KG1 (cell line): ENCODE results near the gene PACS2.
"Not testable (repeated sequence)": the region's sequence is repeated elsewhere in the genome, so short reads cannot be mapped to it uniquely, and the experiment has no call there.

Experiments used
- DNase-seq: peaks from one replicate; lab custom pipeline; 2025; lab: John Stamatoyannopoulos, UW

PACS2 gene

DNA sequence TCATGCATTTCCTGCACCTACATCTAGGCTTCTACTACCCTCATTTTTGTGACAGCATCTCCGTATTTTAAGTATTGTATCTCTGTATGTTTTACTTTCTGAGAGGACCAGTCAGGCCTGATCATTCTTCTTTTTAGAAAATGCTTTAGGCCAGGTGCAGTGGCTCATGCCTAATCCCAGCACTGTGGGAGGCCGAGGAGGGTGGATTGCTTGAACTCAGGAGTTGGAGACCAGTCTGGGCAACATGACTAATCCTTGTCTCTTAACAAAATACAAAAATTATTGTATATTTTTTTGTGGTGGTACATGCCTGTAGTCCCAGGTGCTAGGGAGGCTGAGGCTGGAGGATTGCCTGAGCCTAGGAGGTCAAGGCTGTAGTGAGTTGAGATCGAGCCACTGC, 36.9 kb downstream of the PACS2 start:
- DNase-seq, result no peak

DNA sequence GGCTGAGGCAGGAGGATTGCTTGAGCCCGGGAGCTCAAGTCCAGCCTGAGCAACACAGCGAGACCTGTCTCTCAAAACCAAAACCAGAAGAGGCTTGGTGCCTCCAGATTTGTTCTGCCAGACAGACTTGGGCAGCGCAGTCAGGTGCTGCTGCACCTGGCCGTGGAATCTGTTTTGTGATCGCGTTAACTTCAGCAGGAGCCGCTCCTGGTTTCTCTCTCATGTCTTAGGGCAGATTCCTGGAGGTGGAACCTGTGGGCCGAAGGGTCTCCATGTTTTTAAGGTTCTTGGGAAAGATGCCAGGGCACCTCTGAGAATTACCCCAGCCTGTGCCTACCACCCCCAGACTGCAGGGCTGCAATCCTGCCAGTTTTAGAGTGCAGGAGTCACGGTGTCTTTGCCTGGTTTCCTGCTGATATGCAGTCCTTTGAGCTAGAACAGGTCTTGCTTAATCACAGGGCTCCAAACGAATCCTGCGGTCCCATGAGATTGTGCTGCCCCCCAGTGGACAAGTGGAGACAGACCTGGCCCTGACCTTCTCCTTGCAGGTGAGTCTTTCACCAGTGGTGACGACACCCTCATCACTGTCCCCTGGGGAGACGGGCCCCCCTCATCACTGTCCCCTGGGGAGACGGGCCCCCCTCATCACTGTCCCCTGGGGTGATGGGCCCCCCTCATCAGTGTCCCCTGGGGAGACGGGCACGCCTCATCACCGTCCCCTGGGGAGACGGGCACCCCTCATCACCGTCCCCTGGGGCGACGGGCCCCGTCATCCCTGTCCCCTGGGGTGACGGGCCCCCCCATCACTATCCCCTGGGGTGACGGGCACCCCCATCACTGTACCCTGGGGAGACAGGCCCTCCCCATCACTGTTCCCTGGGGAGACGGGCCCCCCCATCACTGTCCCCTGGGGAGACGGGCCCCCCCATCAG, 37.6 kb downstream of the PACS2 start:
- peak; percentile 56 for DNase-seq

DNA sequence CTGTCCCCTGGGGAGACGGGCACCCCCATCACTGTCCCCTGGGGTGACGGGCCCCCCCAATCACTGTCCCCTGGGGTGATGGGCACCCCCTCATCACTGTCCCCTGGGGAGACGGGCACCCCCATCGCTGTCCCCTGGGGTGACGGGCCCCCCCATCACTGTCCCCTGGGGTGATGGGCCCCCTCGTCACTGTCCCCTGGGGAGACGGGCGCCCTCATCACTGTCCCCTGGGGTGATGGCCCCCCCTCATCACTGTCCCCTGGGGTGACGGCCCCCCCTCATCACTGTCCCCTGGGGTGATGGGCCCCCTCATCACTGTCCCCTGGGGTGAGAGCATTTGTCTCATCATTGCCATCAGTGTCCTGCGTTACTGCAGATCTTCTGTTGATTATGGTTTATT, 38.6 kb downstream of the PACS2 start:
- DNase-seq, result no peak

DNA sequence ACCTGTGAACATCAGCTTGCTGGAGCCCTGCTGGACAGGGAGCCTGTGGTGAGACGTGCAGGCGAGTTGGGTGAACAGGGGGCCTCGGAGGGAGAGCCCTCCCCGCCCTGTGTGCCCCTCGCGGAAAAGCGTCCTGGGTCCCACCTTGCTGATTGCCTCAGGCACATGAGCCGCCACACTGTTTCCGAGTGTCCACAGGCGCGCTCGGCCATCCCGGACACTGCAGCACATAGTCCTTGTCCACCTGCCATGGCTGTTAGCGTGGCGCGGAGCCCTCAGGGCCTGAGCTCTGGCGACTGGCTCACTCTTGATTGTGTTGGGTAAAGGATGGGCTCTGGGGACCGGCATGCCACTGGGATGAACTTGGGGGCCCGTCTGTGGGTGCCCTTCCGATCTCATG, 40.0 kb downstream of the PACS2 start:
- DNase-seq, result no peak

DNA sequence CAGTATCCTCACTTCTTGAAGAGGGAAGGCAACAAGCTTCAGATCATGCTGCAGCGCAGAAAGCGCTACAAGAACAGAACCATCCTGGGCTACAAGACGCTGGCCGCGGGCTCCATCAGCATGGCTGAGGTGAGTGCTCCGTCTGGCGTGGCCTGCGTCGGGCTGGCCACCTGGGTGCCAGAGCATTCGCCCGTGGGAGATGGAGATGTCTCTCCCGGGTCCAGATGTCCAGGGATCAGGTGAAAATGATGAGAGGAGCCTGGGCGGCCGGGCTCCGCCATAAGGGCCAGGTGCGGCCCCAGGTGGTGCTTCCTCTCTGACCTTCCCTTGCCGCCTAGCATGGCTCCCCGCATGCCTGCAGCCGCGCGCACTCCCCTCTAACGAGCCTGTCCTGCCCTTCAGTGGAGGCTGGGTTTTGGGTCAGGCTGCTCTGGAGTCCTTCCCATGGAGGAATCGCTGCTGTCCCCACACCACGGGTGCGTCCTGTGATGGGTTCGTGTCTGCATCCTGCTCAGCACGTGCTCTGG, 40.6 kb downstream of the PACS2 start:
- DNase-seq, result no peak

DNA sequence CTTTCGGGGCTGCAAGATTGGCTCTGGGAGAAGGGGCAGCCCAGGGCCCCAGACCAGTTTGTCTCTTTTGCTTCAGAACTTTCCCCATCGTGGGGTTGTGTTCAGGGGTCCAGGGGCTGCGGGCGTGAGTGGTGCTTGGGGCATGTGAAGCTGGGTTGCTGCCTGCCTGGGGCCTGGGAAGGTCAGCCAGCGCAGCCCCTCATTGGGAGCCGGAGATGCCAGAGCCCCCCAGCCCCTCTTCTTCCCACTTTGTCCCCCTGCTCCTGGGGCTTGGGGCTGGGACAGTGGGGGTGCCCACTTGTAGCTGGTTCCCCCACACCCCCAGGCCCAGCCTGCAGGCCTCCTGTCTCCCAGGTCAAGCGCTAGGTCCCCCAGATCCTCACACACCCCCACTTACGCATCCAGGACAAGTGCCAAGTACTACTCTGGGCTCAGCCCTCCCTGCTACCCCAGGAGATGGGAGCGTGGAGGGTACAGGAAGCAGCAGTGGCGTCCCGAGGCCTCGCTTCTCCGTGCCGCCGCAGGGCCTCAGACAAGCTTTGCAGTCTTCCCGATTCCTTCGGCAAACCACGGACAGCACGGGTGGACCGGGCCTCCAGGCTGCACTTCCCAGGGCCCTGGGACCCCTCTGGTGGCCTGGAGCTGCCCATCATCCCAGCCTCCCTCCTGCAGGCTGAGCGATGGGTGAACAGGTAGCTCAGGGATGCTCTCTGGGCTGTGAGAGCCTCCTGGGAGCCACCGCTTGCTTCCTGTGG, 41.5 kb downstream of the PACS2 start:
- DNase-seq, result no peak

DNA sequence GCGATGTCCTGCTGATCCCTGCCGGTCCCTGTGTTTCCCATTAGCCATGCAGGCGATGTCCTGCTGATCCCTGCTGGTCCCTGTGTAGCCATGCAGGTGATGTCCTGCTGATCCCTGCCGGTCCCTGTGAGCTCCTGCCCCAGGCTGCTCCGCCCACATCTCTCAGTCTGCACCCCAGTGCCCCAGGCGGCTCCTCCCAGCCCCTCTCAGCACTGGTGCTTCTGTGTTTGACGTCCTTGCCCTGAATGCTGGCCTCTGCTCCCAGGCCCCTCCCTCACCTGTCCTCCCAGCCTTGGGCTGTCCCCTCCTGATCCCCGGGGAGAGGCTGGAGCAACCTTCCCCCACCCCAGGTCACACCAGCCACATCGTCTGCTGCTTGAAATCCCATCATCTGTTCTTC, 42.4 kb downstream of the PACS2 start:
- DNase-seq, result no peak

DNA sequence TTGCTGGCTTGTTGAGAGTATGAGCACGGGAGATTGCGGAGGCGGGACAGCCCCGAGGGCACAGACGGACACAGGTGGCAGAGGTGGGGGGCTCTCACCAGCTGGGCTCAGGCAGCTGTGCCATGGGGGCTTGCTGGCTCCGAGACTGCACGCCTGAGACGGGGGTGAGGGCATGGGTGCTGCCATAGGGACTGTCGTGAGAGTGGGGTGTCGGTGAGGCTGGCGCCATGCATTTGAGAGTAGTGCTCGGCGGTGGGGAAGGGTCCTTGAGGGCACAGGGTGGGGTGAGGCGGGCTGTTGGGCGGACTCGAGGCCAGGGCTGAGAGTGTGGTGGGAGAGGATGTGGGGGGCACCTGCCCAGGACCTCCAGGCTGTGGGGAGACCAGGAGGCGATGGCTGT, 43.1 kb downstream of the PACS2 start:
- DNase-seq, result no peak

DNA sequence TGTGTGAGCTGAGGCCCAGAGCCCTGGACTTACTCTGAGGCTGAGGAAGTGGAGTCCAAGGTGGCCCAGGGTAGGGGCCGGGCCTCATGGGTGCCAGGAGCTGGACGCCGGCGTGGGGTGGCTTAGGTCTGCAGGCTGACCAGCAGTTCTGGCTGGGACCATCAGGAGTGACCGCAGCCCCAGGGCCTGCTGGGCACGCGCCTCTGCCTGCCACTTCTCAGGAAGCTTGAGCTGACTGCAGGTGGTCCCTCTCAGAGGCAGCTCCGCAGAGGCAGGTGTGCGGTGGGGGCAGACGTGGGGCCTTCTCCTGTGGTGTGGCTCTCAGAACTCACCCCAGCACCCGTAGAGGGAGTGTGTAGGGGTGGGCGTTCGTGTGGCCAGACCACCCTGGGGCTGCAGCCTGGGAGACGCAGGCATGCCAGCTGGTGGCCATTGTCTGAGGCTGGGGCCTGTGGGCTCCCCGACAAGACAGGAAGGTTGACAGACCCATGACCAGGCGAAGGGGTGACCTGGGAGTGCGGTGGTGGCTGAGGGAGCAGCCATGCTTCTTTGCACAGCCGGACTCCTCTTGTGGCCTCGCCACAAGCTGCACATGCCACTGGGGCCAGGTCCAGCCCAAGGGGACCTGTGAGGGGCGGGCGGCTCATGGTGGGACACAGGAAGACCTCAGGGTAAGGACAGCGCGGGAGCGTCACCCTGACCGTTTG, 43.7 kb downstream of the PACS2 start:
- DNase-seq, result no peak

DNA sequence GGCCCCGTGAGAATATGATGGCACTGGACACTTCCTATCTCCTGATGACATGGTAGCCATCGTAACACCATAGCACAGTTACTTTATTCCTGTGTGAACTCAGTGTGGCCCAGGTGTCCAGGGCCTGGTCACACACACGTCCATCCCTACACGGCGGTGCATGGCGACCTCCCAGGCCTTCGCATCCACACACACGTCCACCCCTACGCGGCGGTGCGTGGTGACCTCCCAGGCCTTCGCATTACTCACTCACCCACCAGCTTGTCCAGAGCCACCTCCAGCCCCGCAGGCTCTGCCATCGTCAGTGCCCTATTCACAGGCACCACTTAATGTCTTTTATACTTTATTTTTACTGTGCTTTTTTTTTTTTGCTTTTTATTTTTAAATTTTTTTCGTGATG, 44.4 kb downstream of the PACS2 start:
- no peak for DNase-seq

DNA sequence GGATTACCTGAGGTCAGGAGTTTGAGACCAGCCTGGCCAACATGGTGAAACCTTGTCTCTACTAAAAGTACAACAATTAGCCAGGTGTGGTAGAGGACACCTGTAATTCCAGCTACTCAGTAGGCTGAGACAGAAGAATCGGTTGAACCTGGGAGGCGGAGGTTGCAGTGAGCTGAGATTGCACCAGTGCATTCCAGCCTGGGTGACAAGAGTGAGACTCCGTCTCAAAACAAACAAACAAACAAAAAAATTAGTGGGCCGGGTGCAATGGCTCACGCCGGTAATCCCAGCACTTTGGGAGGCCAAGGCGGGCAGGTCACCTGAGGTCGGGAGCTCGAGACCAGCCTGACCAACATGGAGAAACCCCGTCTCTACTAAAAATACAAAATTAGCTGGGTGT, 46.9 kb downstream of the PACS2 start:
- not testable (repeated sequence) for DNase-seq

DNA sequence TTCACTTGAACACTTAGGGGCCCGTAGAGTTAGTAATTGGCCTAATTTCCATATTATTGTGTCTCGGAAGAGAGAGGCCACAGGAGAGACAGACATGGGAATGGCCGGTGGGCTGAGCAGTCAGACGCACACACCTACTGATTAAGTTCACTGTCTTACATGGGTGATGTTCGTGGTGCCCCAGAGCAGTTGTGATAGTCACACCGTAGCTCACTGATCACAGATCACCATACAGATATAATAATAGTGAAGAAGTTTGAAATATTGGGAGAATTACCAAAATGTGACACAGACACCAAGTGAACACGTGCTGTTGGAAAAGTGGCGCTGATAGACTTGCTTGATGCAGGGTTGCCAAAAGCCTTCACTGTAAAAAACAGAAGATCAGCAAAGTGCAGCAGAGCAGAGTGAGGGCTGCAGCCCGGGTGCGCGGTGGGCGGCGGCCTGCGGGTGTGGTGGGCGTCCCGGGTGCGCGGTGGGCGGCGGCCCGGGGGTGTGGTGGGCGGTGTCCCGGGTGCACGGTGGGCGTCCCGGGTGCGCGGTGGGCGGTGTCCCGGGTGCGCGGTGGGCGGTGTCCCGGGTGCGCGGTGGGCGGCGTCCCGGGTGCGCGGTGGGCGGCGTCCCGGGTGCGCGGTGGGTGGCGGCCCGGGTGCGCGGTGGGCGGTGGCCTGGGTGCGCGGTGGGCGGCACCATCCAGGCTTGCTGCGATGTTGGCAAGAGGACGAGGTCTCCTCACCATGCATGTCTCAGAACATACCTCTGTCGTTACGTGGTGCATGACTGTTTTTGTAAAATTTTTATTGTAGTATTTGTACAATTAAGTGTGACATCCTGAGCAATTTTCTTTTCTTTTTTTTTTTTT, 49.5 kb downstream of the PACS2 start:
- DNase-seq, result no peak

DNA sequence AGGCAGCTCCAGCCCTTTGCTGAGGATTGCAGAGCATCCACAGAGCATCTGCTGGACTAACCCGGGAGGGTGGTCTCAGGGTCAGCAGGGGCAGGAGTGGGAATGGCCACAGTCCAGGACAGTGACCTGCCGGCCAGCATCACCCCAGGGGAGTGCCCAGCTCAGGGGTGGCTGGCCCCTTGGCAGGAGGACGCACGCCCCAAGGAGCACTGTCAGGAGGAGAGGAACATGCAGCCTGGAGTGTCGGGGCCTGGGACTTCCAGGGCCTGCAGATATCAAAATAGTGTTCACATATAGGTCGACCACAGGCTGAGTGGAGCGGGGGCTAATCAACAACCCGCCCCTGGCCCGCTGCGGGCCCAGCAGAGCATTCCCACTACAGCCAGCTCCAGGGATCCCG, 50.6 kb downstream of the PACS2 start:
- DNase-seq, result no peak

DNA sequence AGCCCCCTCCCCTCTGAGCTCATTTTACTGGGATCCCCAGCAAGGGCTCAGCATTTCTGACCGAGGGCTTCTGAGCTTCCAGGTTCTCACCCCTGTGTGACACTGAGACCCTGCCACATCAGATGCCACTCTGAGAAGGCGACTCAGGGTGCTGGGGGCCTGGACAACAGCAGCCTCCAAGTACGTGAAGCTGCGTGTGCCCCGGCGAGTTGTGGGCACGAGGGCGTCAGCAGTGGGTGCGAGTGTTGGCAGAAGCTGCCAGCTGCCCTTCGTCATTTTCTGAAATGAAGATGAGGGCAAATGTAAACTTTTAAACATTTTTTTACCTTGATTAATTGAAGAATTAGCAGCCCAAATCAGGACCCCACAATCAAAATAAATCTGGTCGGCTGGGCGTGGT, 51.1 kb downstream of the PACS2 start:
- no peak for DNase-seq

DNA sequence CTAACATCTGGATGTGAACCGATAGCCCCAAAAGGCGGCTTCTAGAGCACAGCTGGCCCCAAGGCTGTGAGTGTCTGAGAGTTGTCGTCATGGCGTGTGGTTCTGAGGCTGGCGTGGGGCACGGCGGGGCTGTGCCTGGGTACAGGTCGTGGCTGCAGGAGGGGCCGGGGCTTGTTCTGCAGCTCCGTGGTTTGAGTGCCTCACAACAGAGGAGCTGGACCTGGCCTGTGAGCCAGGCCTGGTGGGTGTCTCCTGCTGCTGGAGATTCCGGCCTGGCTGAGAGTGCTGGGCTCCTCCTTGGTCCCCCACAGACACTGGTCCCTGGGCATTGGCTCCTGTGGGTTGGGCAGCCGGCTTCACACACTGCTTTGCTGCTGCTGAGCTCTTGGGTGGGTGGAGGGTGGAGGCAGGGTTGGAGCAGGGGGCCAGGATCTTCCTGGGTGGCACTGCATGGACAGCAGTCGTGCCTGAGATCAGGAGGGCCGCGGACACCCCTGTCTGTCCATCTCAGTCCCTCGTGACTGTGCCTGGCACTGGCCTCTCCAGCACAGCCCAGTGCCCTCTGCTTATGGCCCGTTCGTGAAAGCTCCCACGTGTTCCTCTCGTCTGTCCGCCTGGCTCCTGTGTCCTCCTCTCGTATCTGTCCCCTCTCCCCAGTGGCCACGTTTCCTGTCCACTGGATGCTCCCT, 52.0 kb downstream of the PACS2 start:
- DNase-seq, result no peak

DNA sequence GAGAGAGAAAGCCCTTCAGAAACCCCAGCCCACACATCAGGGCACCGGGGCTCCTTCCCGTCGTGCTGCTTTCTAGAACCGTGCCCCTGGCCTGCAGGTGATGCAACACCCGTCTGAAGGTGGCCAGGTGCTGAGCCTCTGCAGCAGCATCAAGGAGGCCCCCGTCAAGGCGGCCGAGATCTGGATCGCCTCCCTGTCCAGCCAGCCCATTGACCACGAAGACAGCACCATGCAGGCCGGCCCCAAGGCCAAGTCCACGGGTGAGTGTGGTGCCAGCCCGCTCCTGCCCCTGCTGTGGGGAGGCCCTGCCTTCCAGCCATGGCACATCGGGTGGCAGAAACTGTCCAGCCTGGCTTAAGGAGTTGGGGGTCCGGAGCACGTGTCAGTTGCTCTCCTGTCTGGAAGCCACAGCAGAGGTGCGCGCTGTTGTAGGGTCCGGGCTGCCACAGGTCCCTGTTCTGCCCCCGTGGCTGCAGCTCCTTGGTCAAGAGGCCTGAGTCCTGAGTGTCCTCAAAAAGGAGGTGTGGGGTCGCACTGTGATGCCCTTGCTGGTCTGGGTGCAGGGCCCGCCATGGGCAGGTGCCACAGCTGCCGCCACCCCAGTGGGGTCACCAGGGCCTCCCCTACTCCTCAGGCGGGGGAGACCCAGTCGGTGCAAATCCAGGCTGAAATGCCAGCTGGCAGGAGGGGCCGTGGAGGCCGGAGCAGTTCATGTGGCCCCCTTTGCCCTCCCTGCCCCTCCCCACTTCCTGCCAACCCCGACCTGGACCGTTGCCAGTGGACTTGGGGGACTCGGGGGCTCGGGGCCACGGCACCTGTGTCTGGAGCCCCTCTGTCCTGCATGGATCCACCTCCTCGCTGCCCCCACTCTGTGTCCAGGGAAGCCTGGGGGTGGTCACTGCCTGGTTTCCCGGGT, 52.8 kb downstream of the PACS2 start:
- DNase-seq, result no peak

DNA sequence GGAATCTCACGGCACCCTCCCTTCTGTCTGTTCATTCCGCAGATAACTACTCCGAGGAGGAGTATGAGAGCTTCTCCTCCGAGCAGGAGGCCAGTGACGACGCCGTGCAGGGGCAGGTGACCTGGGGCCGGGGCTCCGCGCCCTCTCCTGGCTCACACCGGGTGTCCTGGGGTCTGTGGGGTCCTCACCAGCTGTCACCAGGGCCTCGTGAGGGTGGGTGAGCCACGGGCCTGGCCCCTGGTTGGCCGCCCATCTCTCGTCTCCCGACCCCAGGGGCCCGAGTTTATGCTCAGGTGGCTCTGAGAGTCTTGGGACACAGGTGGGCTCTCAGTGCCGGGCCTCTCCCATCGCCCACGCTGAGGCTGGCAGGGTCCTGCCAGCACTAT, 53.5 kb downstream of the PACS2 start:
- DNase-seq, result no peak

DNA sequence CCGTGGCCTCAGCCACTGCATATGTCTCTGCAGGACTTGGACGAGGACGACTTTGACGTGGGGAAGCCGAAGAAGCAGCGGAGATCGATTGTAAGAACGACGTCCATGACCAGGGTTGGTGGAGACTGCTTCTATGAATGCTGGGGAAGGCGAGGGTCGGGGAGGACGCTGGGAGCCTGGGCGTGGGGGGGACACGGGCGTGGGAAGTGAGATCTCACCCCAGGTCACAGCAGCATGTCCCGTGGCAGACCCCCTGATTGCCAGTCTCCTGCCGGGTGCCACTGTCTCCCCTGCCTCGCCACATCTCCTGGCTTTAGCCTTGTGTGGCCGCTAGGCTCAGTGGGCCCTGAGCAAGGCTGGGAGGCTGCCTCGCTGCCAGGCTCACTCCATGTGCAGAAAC, 53.9 kb downstream of the PACS2 start:
- DNase-seq, result no peak

DNA sequence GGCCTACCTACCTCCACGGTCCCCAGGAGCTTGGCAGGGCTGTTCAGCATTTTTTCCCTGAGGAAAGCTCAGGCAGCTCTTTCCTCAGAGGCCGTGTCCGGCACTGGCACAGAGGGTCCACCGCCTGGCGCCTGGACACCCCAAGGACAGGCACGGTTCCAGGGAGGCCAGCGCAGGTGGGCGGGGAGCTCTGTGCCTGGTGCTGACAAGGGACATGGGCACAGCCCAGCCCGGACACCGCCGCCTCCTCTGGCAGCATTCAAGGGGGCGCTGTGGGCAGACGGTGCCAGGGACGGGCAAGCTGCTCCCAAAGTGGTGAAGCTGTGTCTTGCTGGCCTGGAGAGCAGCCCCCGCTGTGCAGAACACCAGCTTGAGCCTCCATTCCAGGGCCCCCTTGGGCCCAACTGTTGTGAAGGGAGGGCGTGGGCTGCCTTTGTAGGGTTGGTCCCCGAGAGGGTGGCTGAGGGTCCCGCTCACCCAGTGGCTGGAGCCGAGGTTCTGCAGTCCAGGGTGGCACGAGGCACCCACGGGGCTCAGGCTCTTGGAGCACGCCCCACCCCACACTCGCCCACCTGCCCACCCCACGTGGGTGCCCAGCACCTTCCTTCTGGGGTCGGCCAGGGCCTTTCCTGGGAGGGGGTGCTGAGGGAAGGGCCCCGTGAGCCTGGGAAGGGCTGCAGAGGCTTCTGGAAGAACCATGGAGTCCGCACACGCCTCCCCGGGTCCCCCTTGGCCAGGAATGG, 54.5 kb downstream of the PACS2 start:
- DNase-seq, result no peak
